GM18499 (cell line): ENCODE measurements around the gene KCNT1.

ENCODE experiments used
- ATAC-seq: cut with Tn5 transposase; IDR thresholded peaks from one replicate; pipeline ENCODE4 v1.9.1; 2021; ENCODE audit warnings: moderate number of reproducible peaks; ENCODE audit not compliant: insufficient read depth, unreplicated experiment

Gene KCNT1

DNA sequence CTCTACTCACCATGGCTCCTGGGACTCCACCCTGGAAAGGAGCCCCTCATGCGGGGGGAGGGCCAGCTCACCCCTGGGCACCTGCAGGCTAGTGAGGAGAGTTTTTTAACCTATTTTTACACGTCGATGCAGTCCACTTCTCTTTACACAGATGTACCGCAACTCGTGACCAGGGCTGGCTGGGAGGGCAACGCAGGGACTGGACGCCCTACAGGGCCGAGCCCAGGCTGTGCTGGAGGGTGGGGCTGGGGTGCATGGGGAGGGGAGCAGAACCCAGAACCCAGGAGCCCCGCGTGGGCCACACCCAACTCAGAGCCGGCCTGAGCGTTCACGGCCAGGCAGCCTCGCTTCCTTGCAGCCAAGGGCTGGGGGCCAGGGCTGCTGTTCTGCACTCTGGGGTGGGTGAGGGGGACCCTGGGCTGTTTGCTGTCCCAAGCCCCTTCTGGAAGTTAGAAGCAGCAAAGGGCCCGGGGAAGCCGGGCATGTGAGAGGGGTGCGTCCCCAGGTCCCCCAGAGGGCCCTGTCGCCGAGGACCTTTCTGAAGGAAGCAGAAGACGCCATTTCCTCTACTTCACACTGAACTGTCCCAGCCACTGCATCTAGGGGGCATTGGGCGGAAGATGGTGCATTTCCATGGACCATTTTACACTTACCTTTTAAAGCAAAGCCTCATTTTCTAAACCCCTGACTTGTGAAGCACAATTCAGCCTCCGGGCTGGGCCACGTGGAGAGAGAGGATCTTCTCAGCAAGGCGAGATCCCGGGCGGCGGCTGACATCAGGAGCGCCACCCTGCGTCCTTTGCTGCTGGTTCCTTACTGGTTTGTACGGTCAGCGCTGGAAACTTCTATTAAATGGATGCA, 90.5 kb downstream of the KCNT1 start:
- no peak for ATAC-seq

DNA sequence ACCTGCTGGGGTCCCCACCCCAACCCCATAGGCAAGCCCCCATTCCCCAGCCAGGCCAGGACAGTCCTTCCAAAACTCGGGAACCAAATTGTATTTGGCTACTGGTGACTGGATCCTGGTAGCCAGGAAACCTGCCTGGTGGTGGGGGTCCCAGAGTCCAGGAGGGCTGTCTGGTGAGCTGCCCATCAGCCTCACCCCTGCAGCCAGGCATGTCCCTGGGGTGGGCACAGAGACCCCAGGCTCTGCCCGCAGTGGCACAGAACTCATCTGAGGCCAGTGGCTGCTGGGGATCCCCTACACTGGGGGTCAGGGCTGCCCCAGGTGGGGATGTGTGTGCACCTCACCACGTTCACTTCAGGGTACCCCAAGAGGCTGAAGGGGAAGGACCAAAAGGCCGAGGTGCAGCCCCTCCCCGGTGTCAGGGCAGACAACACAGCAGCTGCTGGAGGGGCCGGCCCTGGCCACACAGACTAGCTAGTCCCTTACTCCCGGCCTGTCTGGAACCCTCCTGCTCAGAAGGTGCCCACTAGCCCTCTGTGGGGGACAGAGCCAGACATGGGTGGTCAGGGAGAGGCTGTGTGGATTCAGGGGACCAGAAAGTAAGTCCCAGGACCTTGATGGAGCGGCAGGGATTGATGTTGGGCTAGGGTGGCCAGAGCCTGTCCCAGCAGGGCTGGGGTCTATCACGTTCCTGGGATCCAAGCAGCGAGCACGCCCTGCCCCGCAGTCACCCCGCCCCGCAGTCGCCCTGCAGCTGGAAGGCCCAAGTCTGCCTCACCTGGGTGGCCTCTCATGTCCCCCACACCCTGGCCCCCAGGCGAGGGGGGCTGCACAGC, 91.5 kb downstream of the KCNT1 start:
- no peak for ATAC-seq

- ATAC-seq, result no peak
Observed at GRCh38 chr9:135794057-135794335, 92.0 kb downstream of the KCNT1 start.

- ATAC-seq, result no peak
Observed at GRCh38 chr9:135794361-135794885, 92.4 kb downstream of the KCNT1 start.

DNA sequence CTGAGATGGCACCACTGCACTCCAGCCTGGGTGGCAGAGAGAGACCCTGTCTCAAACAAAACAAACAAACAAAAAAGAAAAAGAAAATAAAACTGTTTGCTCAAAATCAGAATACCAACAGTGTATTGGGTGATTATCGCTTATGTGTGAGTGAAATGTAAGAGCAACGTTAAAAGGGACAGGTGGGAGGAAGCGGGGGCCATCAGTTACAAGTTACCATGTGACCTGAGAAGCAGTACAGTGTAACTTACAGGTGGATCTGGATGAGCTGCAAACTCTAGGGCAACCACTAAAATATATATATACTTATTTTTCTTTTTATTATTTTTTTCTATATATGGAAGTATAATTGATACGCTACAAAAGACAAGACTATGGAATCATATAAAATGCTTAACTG, 93.4 kb downstream of the KCNT1 start:
- ATAC-seq, result no peak

GRCh38 chr9:135796784-135797485, 95.0 kb downstream of the KCNT1 start:
- ATAC-seq, result no peak

DNA sequence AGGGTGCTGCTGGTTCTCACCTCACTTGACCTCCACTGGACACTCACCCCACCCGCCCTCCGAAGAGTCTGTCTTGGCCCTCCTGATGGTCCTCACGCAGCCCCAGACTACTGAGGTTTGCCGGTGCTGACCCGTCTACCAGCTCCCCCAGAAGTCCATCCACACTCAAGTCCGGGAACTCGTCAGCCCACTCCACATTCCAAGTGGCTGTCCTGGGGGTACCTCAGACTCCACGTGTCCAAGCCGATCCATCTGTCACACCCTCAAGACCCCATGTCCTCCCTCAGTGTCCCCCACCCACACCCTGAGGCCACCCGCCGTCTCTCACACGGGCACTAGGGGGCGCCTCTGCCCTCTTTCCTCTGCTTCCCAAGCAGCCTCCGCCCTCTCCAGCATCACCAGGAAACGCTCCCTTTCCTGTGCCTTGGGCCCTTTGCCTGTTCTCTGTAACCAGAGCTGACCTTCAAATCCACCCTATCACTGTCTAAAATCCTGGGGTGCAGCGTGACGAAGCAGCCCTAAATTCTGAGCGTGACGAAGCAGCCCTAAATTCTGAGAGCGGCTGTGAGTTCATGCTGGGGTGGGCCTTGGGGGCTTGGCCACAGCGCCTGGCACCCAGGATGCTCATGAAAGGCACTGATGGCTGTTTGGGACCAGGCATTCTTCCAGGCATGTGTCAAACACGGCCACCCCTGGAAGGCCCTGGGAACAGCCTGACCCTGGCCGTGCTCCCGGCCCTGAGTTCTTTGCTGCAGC, 95.7 kb downstream of the KCNT1 start:
- no peak for ATAC-seq

DNA sequence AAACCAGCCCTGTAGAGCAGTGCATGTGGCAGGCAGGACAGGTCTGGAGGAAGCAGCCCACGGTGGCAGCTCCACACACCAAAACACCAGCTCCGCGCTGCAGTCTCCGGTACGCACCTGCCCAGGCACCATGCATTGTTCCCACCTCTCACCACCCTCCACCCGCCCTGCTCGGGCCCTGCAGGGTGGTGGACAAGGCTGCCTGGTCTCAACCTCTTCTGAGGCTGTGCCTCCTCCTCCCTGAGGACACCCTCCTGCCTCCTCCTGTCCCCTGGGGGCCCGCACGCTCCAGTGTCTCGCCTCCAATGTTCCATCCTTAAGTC, 96.2 kb downstream of the KCNT1 start:
- ATAC-seq, result no peak

GRCh38 chr9:135799261-135799660, 97.3 kb downstream of the KCNT1 start:
- ATAC-seq, result no peak

- no peak for ATAC-seq
Observed at GRCh38 chr9:135801070-135801469, 99.1 kb downstream of the KCNT1 start.

DNA sequence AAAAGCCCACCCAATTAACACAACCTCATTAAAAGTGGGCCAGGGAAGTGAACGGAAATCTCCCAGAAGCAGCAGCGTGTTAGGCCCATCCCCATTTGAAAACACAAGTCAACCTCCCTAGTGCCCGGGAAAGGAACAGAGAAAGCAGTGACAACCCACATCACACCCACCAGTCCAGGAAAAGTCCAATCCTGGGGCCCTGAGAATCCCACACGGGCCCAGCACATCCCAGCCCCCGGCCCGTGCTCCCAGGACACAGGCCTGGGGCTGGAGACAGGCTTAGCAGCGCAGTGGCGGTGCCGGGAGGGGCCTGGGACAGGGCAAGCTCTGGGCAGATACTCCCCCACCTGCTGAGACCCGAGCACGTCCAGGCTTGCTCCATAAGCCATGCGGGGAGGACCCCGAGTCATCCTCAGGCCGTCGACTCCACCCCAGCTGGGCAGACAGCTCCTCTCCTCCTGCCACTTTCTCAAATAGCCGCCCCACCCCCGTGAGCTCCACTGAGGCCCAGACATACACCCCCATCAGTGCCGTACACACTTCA, 101.0 kb downstream of the KCNT1 start:
- ATAC-seq, result no peak

DNA sequence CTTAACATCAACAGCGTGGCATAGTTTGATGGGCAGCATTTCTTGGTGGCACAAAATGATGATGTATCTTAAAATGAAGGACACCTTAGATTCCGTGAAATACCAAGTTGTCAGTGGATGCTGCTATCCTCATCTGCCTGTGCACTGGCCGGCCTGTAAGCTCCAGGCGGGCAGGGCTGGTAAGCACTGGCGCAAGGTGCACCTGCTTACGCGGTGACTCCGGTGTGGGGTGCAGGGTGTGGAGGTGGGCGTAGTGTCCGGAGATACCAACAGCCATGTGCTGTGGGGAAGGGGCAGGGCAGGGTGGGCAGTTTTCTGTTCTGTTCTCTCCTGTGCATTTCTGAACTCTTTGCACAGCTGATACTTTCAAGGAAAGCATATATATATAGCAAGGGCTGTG, 101.5 kb downstream of the KCNT1 start:
- no peak for ATAC-seq

- no peak for ATAC-seq
Observed at GRCh38 chr9:135804581-135805421, 102.8 kb downstream of the KCNT1 start.

DNA sequence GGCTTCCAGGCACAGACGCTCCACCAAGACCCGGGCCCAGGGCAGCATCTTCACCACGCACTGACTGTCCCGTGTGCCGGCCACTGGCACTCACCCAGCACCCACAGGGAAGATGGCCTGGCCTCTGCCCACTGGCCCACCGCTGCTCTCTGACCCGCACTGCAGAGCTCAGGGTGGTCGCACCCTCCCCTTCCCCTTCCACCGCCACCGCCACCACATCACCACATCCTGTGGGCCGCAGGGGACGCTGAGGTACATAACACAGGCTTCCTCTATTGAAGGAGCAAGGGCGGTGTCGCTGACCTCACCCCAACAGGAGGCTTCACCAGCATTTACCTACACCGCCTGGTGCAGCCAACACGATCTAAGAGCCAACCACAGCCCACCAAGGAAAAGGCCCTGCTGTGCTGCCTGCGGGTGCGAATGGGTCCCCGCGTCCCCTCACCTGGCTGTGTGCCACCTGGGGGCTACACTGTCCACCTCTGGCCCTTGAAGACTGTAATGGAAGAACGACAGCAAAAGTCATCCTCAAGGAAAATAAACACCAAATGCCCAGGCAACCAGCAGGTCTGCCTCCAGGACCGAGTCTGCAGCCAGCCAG, 103.5 kb downstream of the KCNT1 start:
- no peak for ATAC-seq

DNA sequence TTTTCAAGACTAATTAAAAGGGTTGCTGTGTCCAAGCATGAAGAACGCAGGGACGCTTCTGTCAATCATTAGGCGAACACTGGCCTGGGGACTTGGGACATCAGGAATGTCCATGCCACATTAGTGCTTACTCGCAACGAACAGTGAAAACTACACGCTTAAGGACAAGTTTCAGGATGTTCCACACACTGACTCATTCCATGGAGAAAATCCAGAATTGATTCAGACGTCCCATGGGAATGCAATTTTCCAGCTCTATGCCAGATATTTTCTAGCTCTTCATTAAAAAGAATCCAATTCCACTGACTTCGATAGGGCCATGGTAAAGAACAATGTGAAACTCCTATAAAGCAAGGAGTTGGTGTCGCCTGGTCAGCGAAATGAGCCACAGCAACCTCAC, 107.2 kb downstream of the KCNT1 start:
- no peak for ATAC-seq

DNA sequence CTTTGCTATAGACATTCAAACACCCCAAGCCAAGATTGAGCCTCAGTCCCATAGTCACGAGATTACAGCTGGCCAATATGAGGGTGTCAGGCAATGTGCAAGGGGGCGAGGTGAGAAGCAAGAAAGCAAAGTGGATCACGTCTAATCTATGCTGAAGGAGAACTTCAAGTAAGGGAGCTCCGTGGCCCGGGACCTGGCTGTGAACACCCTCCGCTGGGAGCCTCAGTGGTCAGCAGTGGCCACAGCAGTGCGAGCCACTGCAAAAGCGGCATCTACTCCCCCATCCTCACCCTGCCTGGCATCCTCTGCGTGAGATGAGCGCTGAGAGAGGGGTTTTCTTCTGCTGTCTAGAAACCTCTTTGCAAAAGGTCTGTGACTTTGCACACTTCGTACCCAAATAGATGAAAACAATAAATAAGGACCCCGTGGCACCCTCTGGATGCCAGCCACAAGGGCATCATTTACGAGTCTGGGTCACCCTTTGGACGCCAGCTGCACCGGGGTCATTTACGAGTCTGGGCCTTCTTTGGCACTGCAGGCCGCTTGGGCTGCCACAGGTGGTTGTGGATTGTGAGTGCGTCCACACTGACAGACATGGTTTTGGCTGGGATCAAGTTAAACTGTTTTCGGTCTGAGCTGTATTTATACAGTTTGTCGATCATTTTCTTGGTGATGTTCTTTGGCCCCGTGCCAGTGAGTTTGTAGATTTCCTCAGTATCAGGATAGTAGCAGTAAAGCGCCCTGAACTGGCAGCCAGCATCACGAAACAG, 109.0 kb downstream of the KCNT1 start:
- no peak for ATAC-seq

GRCh38 chr9:135811801-135812200, 109.8 kb downstream of the KCNT1 start:
- ATAC-seq, result no peak

DNA sequence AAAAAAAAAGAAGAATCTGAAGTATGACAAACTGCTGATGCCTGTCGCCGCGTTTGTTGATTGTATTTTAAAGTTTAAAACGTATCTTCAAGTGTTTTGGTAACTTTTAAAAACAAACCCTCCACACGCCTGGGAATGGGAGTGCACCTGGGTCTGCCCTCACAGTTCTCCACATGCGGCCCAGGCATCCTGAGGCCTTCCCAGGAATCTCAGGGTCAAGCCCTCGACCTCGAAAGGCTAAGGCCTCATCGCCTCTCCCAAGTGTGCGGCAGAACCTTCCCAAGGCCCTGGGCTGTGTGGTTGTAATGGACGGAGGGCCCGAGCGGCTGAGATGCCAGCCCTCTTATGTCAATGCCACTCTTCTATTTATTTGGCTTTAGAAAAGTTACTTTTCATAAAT, 111.0 kb downstream of the KCNT1 start:
- no peak for ATAC-seq
